GM18505 (cell line): ENCODE data around the gene AK8.

Experiments used
- ATAC-seq: cut with Tn5 transposase; IDR thresholded peaks from one replicate; pipeline ENCODE4 v1.9.1; 2021; ENCODE audit not compliant: unreplicated experiment
- POLR2A ChIP-seq: IDR thresholded peaks from 4 replicates; pipeline ENCODE4 v1.6.1; 2011; ENCODE audit warnings: borderline replicate concordance; ENCODE audit not compliant: insufficient read depth, insufficient read length; ENCODE audit errors: extremely low read depth

The AK8 gene

DNA sequence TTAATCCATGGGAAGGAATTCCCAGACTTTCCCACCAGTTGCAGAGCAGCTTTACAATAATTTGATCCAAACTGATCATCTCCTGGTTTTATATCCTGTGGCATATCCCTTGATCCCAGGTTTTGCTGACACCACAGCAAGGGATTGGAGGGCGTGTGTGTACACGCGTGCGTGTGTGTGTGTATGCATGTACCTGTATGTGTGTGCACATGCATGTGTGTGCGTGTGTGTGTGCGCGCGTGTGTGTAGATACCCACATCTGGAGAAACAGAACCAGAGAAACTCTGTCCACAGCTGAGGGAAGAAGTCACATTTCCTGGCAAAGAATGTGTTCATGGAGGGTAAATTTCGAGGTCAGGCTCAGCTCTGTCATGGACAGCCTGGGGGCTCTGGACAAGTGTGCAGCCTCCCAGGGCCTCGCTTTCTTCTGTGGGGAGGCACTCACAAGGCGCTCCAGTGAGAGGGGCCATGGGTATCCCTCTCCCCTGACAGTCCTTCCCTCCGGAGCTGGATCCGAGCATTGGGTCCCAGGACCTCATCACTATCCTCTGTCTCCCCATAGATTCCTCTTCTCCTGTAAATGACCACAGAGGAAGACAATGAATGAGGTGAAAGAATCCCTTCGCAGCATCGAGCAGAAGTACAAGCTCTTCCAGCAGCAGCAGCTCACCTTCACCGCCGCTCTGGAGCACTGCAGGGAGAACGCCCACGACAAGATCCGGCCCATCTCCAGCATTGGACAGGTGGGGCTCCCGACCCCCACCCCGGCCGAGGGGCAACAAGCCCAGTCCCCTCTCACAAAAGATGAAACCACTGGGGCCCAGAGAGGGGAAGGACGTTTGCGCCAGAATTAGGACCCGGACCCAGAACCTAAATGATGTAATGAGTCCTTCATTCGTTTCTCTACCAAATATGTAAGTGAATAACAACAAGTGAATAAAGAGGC is 5.5 kb upstream of the AK8 start:
- no peak for TF ChIP-seq POLR2A
- no peak for ATAC-seq

- TF ChIP-seq POLR2A, result no peak
- no peak for ATAC-seq
These were observed 4.5 kb upstream of the AK8 start for GRCh38 chr9:132882616-132883015.

DNA sequence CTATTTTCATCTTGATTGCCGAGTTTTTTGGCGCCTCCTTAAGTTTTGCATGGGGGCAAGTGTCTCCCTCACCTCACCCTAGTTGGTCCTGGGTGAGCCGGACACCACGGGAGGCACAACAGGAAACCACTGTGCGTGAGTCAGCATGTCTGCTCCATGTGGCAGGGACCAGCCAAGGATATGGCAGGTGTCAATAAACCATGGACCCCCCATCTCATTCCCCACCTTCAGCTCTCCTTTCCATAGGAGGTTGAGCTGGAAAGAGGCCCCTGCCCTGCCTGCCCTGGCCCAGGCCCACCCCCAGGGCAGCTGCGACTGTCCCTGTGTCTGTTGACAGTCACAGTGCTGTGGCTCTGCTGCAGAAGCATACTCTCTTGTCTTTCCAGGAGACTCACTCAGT is 3.7 kb upstream of the AK8 start:
- ATAC-seq, result no peak
- no peak for TF ChIP-seq POLR2A

DNA sequence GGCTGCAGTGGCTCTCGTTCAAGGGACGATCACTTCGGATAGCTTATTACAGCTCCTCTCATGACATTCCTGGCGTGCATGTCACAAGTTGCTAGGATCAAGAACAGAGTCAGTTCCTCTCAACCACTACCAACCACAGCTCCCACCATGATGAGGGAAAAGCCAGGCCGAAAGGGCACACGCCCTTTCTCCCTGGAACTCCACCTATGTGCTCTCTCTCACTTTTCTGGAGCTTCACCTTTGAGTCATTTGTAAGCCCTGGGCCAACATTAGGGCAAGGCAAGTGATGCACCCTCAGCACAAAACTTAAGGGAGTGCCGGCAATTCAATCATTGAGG is 2.2 kb upstream of the AK8 start:
- no peak for TF ChIP-seq POLR2A
- ATAC-seq, result no peak

- TF ChIP-seq POLR2A, result no peak
- no peak for ATAC-seq
These were observed 1.6 kb upstream of the AK8 start for GRCh38 chr9:132879457-132880323.

- ATAC-seq, result no peak
- TF ChIP-seq POLR2A, result no peak
These were observed 792 bp upstream of the AK8 start, which contains the start of gene SPACA9 for GRCh38 chr9:132878695-132879456. SPACA9 (plus strand) TSS chr9:132878898; CDS start chr9:132883948, 5,050 bp downstream.

DNA sequence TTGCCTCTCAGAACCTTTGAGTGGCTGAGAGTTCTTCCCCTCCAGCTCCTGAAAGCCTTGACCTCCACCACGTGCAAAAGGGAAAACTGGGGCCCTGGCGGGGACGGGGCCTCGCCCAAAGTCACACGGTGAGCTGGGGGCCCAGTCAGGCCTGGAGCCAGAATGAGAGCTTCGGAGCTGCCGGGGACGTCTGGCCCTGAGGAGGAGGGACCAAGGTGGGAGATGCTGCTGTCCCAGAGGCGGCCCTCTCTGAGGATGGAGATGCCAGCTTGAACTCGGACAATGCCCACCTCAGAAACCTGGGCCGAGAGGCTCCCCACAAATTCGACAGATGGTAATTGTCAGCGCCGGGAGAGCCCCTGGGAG is 643 bp downstream of the AK8 start:
- TF ChIP-seq POLR2A, result no peak
- no peak for ATAC-seq

GRCh38 chr9:132876849-132877248 is 1.2 kb downstream of the AK8 start:
- TF ChIP-seq POLR2A, result no peak
- no peak for ATAC-seq

GRCh38 chr9:132875159-132875558 is 2.9 kb downstream of the AK8 start:
- no peak for ATAC-seq
- TF ChIP-seq POLR2A, result no peak

- no peak for TF ChIP-seq POLR2A
- ATAC-seq, result no peak
These were observed 4.7 kb downstream of the AK8 start for GRCh38 chr9:132873403-132873802.

DNA sequence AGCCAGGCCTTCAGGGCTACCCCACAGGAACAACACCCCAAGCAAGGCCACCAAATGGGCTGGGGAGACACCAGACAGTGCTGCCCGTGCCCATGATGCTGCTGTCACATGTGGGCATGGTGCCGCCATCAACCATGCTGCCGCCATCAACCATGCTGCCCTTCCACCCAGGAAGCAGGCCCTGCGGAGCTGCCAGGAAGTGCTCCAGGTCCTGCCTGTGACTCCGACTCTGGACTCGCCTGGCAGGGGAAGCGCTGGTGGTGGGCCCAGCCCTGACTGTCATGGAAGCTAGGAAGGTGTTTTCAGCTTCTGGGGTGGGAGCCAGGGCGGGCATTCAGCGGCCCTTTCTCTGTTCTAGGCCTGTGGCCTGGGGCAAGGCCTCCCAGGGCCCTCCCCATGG is 8.8 kb downstream of the AK8 start:
- no peak for TF ChIP-seq POLR2A
- no peak for ATAC-seq

DNA sequence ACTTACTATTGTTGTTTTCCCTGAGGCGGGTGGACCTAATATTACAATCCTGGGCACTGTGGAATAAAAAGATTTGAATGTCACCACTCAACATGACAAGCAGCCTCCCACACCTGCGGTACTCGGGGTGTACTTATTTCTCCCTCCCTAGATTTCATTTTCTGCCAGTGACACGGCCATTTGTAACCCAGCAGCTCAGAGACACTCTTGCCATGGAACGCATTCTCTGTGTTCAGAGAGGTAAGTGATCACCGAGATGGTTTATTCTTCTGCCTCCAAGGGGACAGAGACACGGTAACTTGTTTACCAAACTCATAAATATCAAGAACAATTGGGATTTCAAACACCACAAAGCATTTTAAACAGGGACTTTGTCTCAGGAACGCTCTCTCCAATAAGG is 11.2 kb downstream of the AK8 start:
- ATAC-seq, result no peak
- TF ChIP-seq POLR2A, result no peak

- no peak for ATAC-seq
- TF ChIP-seq POLR2A, result no peak
These were observed 13.4 kb downstream of the AK8 start for GRCh38 chr9:132864691-132865090.

GRCh38 chr9:132864277-132864676 is 13.8 kb downstream of the AK8 start:
- TF ChIP-seq POLR2A, result no peak
- ATAC-seq, result no peak

GRCh38 chr9:132863096-132863495 is 15.0 kb downstream of the AK8 start:
- ATAC-seq, result no peak
- no peak for TF ChIP-seq POLR2A
